ENCODE results near the gene POLR2M.

DNA sequence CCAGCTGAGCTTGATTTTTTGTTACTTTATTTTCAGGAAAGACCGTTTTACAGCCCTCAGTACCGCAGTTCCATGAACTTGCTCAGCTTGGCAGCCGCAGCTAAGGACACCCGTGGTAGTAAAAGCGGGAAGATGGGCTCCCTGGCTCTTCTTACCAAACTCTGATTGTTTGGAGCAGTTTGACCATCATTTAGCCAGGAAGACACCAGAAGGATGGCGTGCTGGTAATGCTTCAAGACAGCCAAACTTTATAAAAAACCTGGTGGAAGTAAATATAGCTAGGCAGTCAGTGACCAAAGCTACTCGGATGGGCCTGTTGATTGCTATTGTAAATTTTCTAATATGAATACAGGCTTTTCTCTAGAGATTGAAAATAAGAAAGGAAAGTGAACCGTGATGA, 28.9 kb downstream of the POLR2M start:
- TF ChIP-seq RAD21 (IDR thresholded peaks at IDR 0.05; ENCODE audit: low read length) (no peak), FOXJ3 (CRISPR knock-in tag; IDR thresholded peaks at IDR 0.05) (no peak), TAF1 (IDR thresholded peaks at IDR 0.05; ENCODE audit: borderline replicate concordance, low read depth, low read length) (no peak), EP300 (IDR thresholded peaks at IDR 0.05; ENCODE audit: borderline replicate concordance in 1 of 2, low read depth in 1 of 2, low read length in 1 of 2) (no peak), MXI1 (IDR thresholded peaks at IDR 0.05; ENCODE audit: low read depth, low read length) (no peak)
- TF ChIP-seq, protein P1, sequence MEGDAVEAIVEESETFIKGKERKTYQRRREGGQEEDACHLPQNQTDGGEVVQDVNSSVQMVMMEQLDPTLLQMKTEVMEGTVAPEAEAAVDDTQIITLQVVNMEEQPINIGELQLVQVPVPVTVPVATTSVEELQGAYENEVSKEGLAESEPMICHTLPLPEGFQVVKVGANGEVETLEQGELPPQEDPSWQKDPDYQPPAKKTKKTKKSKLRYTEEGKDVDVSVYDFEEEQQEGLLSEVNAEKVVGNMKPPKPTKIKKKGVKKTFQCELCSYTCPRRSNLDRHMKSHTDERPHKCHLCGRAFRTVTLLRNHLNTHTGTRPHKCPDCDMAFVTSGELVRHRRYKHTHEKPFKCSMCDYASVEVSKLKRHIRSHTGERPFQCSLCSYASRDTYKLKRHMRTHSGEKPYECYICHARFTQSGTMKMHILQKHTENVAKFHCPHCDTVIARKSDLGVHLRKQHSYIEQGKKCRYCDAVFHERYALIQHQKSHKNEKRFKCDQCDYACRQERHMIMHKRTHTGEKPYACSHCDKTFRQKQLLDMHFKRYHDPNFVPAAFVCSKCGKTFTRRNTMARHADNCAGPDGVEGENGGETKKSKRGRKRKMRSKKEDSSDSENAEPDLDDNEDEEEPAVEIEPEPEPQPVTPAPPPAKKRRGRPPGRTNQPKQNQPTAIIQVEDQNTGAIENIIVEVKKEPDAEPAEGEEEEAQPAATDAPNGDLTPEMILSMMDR (IDR thresholded peaks at IDR 0.05): no peak
- TF ChIP-seq, protein P2, sequence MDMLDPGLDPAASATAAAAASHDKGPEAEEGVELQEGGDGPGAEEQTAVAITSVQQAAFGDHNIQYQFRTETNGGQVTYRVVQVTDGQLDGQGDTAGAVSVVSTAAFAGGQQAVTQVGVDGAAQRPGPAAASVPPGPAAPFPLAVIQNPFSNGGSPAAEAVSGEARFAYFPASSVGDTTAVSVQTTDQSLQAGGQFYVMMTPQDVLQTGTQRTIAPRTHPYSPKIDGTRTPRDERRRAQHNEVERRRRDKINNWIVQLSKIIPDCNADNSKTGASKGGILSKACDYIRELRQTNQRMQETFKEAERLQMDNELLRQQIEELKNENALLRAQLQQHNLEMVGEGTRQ (IDR thresholded peaks at IDR 0.05; ENCODE audit: borderline replicate concordance, low read depth, low read length): no peak

Measured in SK-N-SH (cell line).